ENCODE results near the gene RNF150.

GRCh38 chr4:141117935-141118334 lies 15.3 kb downstream of the RNF150 start:
- TF ChIP-seq CTCF (conservative IDR thresholded peaks at IDR 0.05) (no peak), EZH2 (IDR thresholded peaks at IDR 0.05; ENCODE audit: low read depth) (no peak)

Measured in PC-9 (cell line).